Measurements from ENCODE around the gene HNRNPD. TPM values are rescaled to one million over a fixed set of nuclear protein-coding genes. Genes with fewer than 3 reads are reported as not detected.

Gene HNRNPD, protein sequence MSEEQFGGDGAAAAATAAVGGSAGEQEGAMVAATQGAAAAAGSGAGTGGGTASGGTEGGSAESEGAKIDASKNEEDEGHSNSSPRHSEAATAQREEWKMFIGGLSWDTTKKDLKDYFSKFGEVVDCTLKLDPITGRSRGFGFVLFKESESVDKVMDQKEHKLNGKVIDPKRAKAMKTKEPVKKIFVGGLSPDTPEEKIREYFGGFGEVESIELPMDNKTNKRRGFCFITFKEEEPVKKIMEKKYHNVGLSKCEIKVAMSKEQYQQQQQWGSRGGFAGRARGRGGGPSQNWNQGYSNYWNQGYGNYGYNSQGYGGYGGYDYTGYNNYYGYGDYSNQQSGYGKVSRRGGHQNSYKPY
- total RNA-seq (2022; extraction: Qiagen RNA extraction; ENCODE audit: low read depth), result 211 to 331 TPM (median 235 TPM) in 5 replicates

GRCh38 chr4:82373816-82374625, at the start of gene HNRNPD:
Gene HNRNPD, minus strand, starts transcription at chr4:82373991. Its CDS starts 313 bp downstream, at chr4:82373678.

Other genes with a start within 250 kb of the HNRNPD start
- 217 to 380 TPM (median 250 TPM) in 5 replicates for gene HNRNPDL, start 56.5 kb upstream of the HNRNPD start, total RNA-seq (2022; extraction: Qiagen RNA extraction; ENCODE audit: low read depth)
- gene ENOPH1, start 56.6 kb upstream of the HNRNPD start, total RNA-seq (2022; extraction: Qiagen RNA extraction; ENCODE audit: low read depth), result 26.6 to 35.4 TPM (median 32.1 TPM) in 5 replicates
- gene TMEM150C, start 188.0 kb upstream of the HNRNPD start, total RNA-seq (2022; extraction: Qiagen RNA extraction; ENCODE audit: low read depth), result 0.85 to 1.3 TPM (median 1.0 TPM) in 5 replicates

Data from A549 treated with CpdA at 1 μM for 4 hours (cell line).